H9 (cell line): ENCODE data around the gene MCFD2. TPM values are rescaled to one million over a fixed set of nuclear protein-coding genes. Genes with fewer than 3 reads are reported as not detected.

Source experiments
- DNase-seq: peaks from one replicate; pipeline ENCODE4 v3.0.0-alpha.2; 2017
- H2AFZ ChIP-seq: one replicate; pipeline ENCODE4 v1.6.1; 2013; ENCODE audit warnings: mild to moderate bottlenecking, low read length, control low read depth, moderate library complexity
- H2AK5ac ChIP-seq: 2 replicates; pipeline ENCODE4 v1.6.1; 2013; ENCODE audit warnings: low read length, control low read depth, mixed read lengths; ENCODE audit not compliant: insufficient read length
- H2BK120ac ChIP-seq: one replicate; pipeline ENCODE4 v1.6.1; 2013; ENCODE audit warnings: low read depth, mild to moderate bottlenecking, low read length, control low read depth, inconsistent platforms; ENCODE audit not compliant: poor library complexity, severe bottlenecking
- H2BK12ac ChIP-seq: 2 replicates; pipeline ENCODE4 v1.6.1; 2013; ENCODE audit warnings: low read length, control low read depth, mixed read lengths, low read depth; ENCODE audit not compliant: insufficient read length
- H2BK15ac ChIP-seq: 2 replicates; pipeline ENCODE4 v1.6.1; 2013; ENCODE audit warnings: low read depth, low read length, control low read depth
- H2BK20ac ChIP-seq: one replicate; pipeline ENCODE4 v1.6.1; 2013; ENCODE audit warnings: low read depth, mild to moderate bottlenecking, low read length, control low read depth, inconsistent platforms; ENCODE audit not compliant: poor library complexity, severe bottlenecking
- H2BK5ac ChIP-seq: 2 replicates; pipeline ENCODE4 v1.6.1; 2013; ENCODE audit warnings: low read length, control low read depth, mixed read lengths; ENCODE audit not compliant: insufficient read length
- H3K14ac ChIP-seq: 2 replicates; pipeline ENCODE4 v1.6.1; 2013; ENCODE audit warnings: low read length, control low read depth; ENCODE audit not compliant: insufficient read depth
- H3K18ac ChIP-seq: 2 replicates; pipeline ENCODE4 v1.6.1; 2013; ENCODE audit warnings: low read depth, mild to moderate bottlenecking, mixed read lengths, low read length, control low read depth; ENCODE audit not compliant: insufficient read length
- H3K23ac ChIP-seq: 2 replicates; pipeline ENCODE4 v1.6.1; 2013; ENCODE audit warnings: low read length, control low read depth, mixed read lengths, low read depth; ENCODE audit not compliant: insufficient read length
- H3K23me2 ChIP-seq: 2 replicates; pipeline ENCODE4 v1.6.1; 2013; ENCODE audit warnings: low read depth, mild to moderate bottlenecking, mixed read lengths, low read length, control low read depth; ENCODE audit not compliant: insufficient read length, poor library complexity, severe bottlenecking
- H3K27ac ChIP-seq: 2 replicates; pipeline ENCODE4 v1.5.1; 2013; ENCODE audit warnings: low read length, control low read depth, mixed read lengths, low read depth; ENCODE audit not compliant: insufficient read length
- H3K27me3 ChIP-seq: 2 replicates; pipeline ENCODE4 v1.6.1; 2013; ENCODE audit warnings: low read length, control low read depth, inconsistent platforms; ENCODE audit not compliant: insufficient read depth
- H3K4ac ChIP-seq: 2 replicates; pipeline ENCODE4 v1.6.1; 2013; ENCODE audit warnings: low read depth, mild to moderate bottlenecking, control low read depth, inconsistent platforms, low read length, moderate library complexity
- H3K4me1 ChIP-seq: 2 replicates; pipeline ENCODE4 v1.6.1; 2013; ENCODE audit warnings: low read length, control low read depth, inconsistent platforms; ENCODE audit not compliant: insufficient read depth
- H3K4me2 ChIP-seq: 2 replicates; pipeline ENCODE4 v1.6.1; 2013; ENCODE audit warnings: low read length, control low read depth, mixed read lengths; ENCODE audit not compliant: insufficient read length, insufficient read depth
- H3K56ac ChIP-seq: 2 replicates; pipeline ENCODE4 v1.6.1; 2013; ENCODE audit warnings: low read depth, mild to moderate bottlenecking, mixed read lengths, low read length, control low read depth; ENCODE audit not compliant: insufficient read length
- H3K79me1 ChIP-seq: 2 replicates; pipeline ENCODE4 v1.6.1; 2013; ENCODE audit warnings: low read depth, mild to moderate bottlenecking, moderate library complexity, low read length, control low read depth, inconsistent platforms; ENCODE audit not compliant: insufficient read depth, poor library complexity, severe bottlenecking
- H3K79me2 ChIP-seq: 2 replicates; pipeline ENCODE4 v1.6.1; 2013; ENCODE audit warnings: low read length, control low read depth, inconsistent platforms; ENCODE audit not compliant: insufficient read depth
- H3K9ac ChIP-seq: 2 replicates; pipeline ENCODE4 v1.6.1; 2013; ENCODE audit warnings: low read length, control low read depth, mixed read lengths; ENCODE audit not compliant: insufficient read length; ENCODE audit errors: extremely low read depth
- H3K9me3 ChIP-seq: one replicate; pipeline ENCODE4 v1.6.1; 2013; ENCODE audit warnings: low read depth, low read length, inconsistent platforms; ENCODE audit not compliant: control insufficient read depth
- H3T11ph ChIP-seq: one replicate; pipeline ENCODE4 v1.6.1; 2013; ENCODE audit warnings: mild to moderate bottlenecking, low read length, control low read depth, inconsistent platforms
- H4K20me1 ChIP-seq: one replicate; pipeline ENCODE4 v1.6.1; 2013; ENCODE audit not compliant: control insufficient read depth, insufficient read length, insufficient read depth
- H4K5ac ChIP-seq: 2 replicates; pipeline ENCODE4 v1.6.1; 2013; ENCODE audit warnings: low read depth, mild to moderate bottlenecking, mixed read lengths, low read length, control low read depth; ENCODE audit not compliant: insufficient read length
- H4K8ac ChIP-seq: replicated peaks from 2 replicates; pipeline ENCODE4 v1.6.1; 2013; ENCODE audit warnings: low read length, control low read depth, mixed read lengths, low read depth; ENCODE audit not compliant: insufficient read length
- H4K91ac ChIP-seq: 2 replicates; pipeline ENCODE4 v1.6.1; 2013; ENCODE audit warnings: low read depth, mild to moderate bottlenecking, moderate library complexity, mixed read lengths, low read length, control low read depth; ENCODE audit not compliant: insufficient read length
- H3K27ac Mint-ChIP-seq, 3 experiments: 2 replicates in 2 of 3; 3 replicates in 1 of 3; pipeline ENCODE4 v1.8.0; 2020 to 2021; ENCODE audit warnings: mixed read lengths in 3 of 3, mild to moderate bottlenecking in 1 of 3, moderate library complexity in 1 of 3
- H3K27me3 Mint-ChIP-seq: 2 replicates; pipeline ENCODE4 v1.8.0; 2021; ENCODE audit warnings: low read depth, mild to moderate bottlenecking, moderate library complexity, mixed read lengths
- H3K36me3 Mint-ChIP-seq, 3 experiments: 2 replicates in 2 of 3; 3 replicates in 1 of 3; pipeline ENCODE4 v1.8.0; 2020 to 2021; ENCODE audit warnings: low read depth in 3 of 3, mixed read lengths in 3 of 3; ENCODE audit not compliant: insufficient read depth in 1 of 3
- H3K4me1 Mint-ChIP-seq, 2 experiments: 2 replicates each; pipeline ENCODE4 v1.8.0; 2020; ENCODE audit warnings: mixed read lengths in 2 of 2
- H3K4me3 Mint-ChIP-seq, 2 experiments: 2 replicates in 1 of 2; 3 replicates in 1 of 2; pipeline ENCODE4 v1.8.0; 2020 to 2021; ENCODE audit warnings: mild to moderate bottlenecking in 2 of 2, mixed read lengths in 2 of 2, moderate library complexity in 1 of 2
- H3K9me3 Mint-ChIP-seq, 2 experiments: 2 replicates in 1 of 2; 3 replicates in 1 of 2; pipeline ENCODE4 v1.8.0; 2020; ENCODE audit warnings: mild to moderate bottlenecking in 2 of 2, mixed read lengths in 2 of 2, moderate library complexity in 1 of 2
- WGBS: extraction: QIAGEN DNeasy Blood & Tissue Kit; methylation state at CpG from one replicate; pipeline ENCODE4 v1.1.7; 2013; ENCODE audit warnings: missing lambda C conversion rate, low lambda C conversion rate, mixed read lengths; ENCODE audit not compliant: insufficient read length; ENCODE audit errors: extremely low coverage; 5-methylcytosine and 5-hydroxymethylcytosine counted together
- total RNA-seq: library from RNA; stranded (reverse); gene quantifications from 2 replicates; pipeline ENCODE4 v1.2.1, GENCODE V29; 2021
- TF ChIP-seq, protein P1 (sequence below): fragments of 200-600 bp; sonication (generic); conservative IDR thresholded peaks from 3 replicates; pipeline ENCODE4 v1.8.0; 2021; ENCODE audit warnings: antibody characterized with exemption, mild to moderate bottlenecking

The MCFD2 gene
- total RNA-seq, 1 experiment from 2014 or later = 64.6 TPM

DNA sequence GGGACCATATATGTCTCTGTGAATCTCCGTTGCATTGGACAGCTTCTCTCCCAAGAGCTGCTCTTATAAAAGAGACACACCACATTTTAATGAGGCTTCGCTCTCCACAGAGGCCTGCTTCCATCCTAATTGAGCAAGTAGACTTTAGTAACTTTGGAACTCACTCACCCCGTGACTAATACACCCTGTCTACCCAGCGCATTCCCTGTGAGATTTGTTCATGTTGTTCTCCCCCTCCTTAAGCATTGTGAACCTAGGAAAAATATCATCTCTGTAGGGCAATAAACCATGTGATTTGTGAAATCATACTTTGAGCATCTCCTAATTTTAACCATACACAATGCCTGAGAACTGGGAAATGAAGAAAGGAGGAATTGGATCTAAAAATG lies 56.9 kb downstream of the MCFD2 start:
- Histone ChIP-seq H3K23ac (no peak overlapping the region), H3K27ac (no peak overlapping the region)
- no peak overlapping the region for H3K27ac Mint-ChIP-seq

More for the DNA sequence above, 56.9 kb downstream of the MCFD2 start:
- Histone ChIP-seq H3K9me3 (no peaks in the 10 kb centered on the region), H3K79me2 (no peaks in the 10 kb centered on the region), H3K4ac (no peak overlapping the region), H2BK20ac (no peak overlapping the region), H3K23me2 (no peaks in the 10 kb centered on the region), H3K9ac (no peak overlapping the region), H3K27me3 (no peaks in the 10 kb centered on the region), H3K4me1 (no peaks in the 10 kb centered on the region), H4K91ac (no peak overlapping the region), H4K20me1 (no peaks in the 10 kb centered on the region), H2AK5ac (no peak overlapping the region), H3K79me1 (no peaks in the 10 kb centered on the region), H4K5ac (no peak overlapping the region), H4K8ac (no peak overlapping the region), H3K18ac (no peak overlapping the region), H2BK120ac (no peak overlapping the region), H2AFZ (no peak overlapping the region), H3K56ac (no peak overlapping the region), H2BK15ac (no peak overlapping the region), H3T11ph (no peak overlapping the region), H2BK5ac (no peak overlapping the region), H2BK12ac (no peak overlapping the region), H3K4me2 (no peak overlapping the region), H3K14ac (no peak overlapping the region)
- H3K4me3 Mint-ChIP-seq = no peak overlapping the region
- no peaks in the 10 kb centered on the region for H3K36me3 Mint-ChIP-seq
- 0 out of 2 replicates have a peak, but pooled peaks cover 3% of the 10 kb centered on the region for H3K27me3 Mint-ChIP-seq
- no peaks in the 10 kb centered on the region for H3K4me1 Mint-ChIP-seq
- H3K9me3 Mint-ChIP-seq = 0 out of 5 replicates have a peak, but pooled peaks cover 0 to 2% of the 10 kb centered on the region in 2 experiments
- WGBS = no CpG with 5 or more reads among the region's 4 CpGs
- TF ChIP-seq, protein P1, sequence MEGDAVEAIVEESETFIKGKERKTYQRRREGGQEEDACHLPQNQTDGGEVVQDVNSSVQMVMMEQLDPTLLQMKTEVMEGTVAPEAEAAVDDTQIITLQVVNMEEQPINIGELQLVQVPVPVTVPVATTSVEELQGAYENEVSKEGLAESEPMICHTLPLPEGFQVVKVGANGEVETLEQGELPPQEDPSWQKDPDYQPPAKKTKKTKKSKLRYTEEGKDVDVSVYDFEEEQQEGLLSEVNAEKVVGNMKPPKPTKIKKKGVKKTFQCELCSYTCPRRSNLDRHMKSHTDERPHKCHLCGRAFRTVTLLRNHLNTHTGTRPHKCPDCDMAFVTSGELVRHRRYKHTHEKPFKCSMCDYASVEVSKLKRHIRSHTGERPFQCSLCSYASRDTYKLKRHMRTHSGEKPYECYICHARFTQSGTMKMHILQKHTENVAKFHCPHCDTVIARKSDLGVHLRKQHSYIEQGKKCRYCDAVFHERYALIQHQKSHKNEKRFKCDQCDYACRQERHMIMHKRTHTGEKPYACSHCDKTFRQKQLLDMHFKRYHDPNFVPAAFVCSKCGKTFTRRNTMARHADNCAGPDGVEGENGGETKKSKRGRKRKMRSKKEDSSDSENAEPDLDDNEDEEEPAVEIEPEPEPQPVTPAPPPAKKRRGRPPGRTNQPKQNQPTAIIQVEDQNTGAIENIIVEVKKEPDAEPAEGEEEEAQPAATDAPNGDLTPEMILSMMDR = no peak
- DNase-seq = no peak
